Measurements from ENCODE around the gene MPDU1.
"Not testable (repeated sequence)": the region's sequence is repeated elsewhere in the genome, so short reads cannot be mapped to it uniquely, and the experiment has no call there.

Gene MPDU1

DNA sequence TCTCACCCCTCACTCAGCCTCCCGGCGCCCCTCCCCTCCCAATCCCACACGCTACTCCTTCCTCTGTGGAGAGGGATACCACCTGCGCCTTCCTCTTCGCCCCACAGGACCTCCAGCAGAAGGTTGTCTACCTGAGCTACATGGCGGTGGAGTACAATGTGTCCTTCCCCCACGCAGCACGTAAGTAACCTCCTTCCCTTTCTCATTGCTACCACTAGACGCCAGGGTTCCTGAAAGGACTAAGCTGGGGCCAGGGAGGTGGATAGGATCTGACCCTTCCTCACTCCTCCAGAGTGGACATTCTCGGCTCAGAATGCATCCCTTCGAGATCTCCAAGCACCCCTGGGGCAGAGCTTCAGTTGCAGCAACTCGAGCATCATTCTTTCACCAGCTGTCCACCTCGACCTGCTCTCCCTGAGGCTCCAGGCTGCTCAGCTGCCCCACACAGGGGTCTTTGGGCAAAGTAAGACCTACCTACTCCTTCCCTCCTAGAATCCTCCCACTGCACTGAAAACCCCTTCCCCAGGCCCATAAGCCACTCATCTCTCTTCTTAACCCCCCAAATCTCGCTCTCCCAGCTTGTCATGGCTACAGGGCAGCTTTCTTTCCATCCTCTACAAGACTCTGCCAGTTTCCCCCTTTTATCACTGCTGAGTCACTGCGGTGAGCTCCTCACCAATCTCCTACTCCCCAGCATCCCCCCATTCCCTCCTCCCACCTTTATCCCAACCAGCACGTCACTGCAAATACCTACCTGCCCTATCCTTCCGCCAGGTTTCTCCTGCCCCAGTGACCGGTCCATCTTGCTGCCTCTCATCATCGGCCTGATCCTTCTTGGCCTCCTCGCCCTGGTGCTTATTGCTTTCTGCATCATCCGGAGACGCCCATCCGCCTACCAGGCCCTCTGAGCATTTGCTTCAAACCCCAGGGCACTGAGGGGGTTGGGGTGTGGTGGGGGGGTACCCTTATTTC, 2.8 kb upstream of the MPDU1 start:
- no peak for DNase-seq (ENCODE audit: low read depth)

- DNase-seq (ENCODE audit: low read depth), result no peak
Observed at GRCh38 chr17:7582396-7583252, 1.0 kb upstream of the MPDU1 start.

GRCh38 chr17:7586673-7587419, 3.2 kb downstream of the MPDU1 start:
- DNase-seq (ENCODE audit: low read depth), result no peak

DNA sequence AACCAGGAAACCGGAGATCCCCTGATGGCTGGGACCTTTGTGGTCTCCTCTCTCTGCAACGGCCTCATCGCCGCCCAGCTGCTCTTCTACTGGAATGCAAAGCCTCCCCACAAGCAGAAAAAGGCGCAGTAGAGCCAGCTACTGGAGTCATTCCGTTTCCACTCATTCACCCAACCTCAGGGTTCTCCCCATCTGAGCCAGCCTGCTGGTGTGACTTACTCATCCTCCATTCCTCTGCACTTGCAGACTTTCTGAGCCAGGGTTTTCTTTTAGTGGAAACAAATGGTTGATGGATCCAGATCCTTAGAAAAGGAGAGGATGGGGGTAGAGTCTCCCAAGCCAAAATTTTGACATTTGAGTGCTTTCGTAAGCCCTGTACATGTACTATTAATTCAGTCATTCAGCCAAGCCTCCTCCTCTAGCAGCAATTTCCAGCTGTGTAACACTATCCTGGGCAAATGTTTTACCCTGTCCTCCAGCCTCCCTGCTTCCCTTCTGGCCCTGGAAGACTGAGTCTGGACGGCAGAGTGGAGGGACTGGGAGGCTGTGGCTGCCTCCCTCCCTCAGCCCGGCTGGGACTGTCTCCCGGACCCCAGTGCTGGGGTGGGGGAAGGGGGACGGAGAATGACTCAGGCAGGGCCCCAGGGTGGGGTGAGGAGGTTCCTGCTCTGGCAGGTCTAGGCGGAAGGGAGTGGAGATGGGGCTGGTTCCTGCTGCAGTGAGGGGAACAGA, 3.9 kb downstream of the MPDU1 start:
- DNase-seq (ENCODE audit: low read depth), result no peak

DNA sequence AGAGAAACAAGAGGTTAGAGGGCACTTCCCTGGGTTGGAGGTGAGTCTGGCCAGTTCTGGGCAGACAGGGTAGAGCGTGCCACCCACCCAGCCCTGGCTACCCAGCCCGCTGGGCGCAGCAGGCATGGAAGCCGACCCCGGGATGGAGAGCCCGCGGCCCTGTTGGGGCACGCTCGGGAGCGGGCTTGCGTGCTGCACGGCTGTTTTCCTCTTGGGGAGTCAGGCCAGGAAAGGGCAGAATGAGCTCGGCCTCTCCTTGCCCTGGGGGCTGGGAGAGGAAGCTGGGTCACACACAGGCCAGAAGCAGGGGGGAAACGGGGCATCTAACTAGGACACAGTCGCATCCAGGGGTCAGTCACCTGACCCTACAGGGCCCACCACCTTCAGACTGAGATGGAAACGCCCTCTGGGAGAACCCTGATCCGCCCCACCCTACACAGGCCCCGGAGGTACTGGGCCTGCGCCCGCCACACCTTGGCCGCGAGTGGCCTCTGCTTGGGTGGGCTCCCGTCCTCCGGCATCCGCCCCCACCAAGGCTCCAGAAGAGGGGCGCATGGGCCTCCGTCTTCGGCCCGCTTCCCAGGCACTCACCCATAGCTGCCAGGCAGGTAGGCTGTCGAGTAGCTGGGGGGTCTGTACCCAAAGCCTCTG, 5.0 kb downstream of the MPDU1 start:
- DNase-seq (ENCODE audit: low read depth), result no peak

- DNase-seq (ENCODE audit: low read depth), result peak; percentile 51
Observed at GRCh38 chr17:7589204-7589868, 5.7 kb downstream of the MPDU1 start.

DNA sequence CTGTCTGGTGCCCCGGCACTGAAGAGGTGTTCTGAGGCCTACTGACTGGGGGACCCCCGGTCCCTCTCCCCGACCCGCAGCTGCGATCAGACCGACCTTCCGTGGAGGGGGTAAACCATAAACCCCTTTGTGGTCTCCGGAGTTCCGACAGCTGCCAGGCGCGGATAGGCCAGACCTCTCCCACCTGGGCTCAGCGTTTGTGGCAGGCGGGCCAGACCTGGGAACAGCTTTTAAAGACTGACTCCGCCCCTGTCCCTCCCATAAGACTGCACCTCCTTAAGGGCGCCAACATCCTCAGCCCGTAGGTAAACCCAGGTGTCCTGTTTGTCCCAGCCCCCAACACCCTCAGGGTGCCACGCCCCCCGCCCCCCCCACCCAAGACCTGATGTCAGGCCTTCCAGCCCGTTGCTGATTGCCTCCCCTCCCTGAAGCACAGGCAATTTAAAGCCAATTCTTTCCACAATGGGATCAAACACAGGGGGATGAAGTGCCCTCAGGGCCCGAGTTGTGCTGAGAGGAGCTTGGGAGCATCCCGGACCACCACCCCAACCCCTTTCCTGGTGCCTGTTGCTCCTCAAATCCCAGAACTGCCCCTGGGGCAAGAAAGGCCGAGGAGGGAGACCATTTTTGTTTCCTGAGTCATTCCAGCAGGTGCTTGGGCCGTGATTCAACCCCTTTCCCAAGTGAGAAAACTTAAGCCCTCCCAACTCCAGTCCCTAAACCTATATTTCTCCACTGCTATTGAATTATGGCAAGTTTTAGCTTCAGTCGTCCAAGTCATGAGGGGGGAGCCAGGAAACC, 6.4 kb downstream of the MPDU1 start, which contains the start of gene SOX15:
TSS of gene SOX15 (minus strand) at position 204 of the 801 bp plus-strand sequence. CDS start 418 bp downstream, outside the sequence.
- DNase-seq (ENCODE audit: low read depth), result no peak

DNA sequence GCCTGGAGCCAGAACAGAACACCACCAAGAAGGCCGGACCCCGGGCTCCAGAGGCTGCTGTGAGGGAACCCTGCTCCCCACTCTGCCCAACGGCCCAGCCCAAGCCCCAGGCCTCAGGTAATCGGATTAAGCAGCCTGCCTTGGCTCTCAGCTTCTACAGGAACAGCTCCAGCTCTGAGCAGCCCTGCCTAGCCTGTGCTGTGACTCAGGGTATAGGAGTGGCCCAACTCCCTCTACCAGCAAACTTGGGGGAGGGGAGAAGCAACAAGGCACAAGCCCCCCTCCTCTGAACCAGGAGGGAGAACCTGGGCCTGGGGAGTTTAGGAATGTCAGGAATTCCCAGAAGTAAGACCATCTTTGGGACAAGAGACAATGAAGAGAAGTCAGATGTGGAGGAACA, 7.1 kb downstream of the MPDU1 start:
- no peak for DNase-seq (ENCODE audit: low read depth)

GRCh38 chr17:7591596-7591995, 7.9 kb downstream of the MPDU1 start:
- DNase-seq (ENCODE audit: low read depth), result no peak

- DNase-seq (ENCODE audit: low read depth), result no peak
Observed at GRCh38 chr17:7592422-7593021, 8.9 kb downstream of the MPDU1 start.

- DNase-seq (ENCODE audit: low read depth), result no peak
Observed at GRCh38 chr17:7593296-7593695, 9.6 kb downstream of the MPDU1 start.

- DNase-seq (ENCODE audit: low read depth), result not testable (repeated sequence)
Observed at GRCh38 chr17:7597561-7597960, 13.9 kb downstream of the MPDU1 start.

DNA sequence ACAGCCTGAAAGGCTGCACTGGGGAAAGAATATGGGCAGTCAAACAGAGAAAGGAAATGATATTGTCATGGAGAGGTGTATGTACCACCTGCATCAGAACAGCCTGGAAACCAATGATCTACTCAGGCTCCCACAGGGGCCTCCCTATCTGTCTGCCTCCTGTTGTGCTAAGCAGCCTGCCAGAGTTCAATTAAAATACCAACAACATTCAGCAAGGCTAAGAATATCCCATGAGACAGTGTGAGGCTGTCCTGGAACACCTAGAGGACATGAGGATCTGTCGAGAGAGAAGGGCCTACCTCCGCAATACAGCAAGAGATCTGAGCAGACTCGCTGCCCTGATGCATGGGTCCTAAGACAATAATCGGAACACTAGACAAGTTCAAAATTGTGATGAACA, 22.6 kb downstream of the MPDU1 start:
- DNase-seq (ENCODE audit: low read depth), result no peak

DNA sequence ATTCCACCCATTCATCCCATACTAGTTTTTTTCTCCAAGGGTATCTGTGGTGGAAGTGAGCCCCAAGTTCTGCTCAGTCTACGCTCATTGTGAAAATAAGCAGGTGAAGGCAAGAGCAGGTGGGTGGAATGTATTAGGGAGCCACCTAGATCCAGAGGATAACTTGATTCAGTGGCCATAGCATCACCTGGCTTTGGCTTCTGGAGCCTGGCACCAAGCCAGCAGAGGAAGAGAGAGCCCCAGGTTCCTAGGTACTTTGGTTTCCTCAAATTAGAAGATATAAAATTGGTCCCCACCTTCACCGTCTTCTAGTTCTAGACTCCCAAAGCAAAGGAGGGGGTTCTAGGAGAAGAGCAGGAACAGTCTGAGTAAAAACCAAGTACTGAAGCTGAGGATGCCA, 27.0 kb downstream of the MPDU1 start:
- DNase-seq (ENCODE audit: low read depth), result no peak

GRCh38 chr17:7611635-7612293, 28.1 kb downstream of the MPDU1 start:
- no peak for DNase-seq (ENCODE audit: low read depth)

DNA sequence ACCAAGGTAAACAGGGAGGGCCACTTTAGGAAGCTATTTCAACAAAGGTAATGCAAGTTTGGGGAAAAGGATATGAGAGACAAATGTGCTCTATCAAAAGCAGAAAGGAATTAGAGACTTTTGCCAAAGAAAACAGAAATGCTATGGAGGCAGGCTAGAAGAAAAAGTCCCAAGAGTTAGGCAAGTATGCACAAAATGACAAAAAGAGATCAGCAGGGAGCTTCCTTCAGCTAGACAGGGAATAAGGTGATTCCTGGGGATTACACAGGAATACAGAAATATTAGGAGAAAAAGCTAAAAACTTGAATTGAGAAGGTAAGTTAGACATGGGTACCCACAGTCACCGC, 28.6 kb downstream of the MPDU1 start:
- no peak for DNase-seq (ENCODE audit: low read depth)

DNA sequence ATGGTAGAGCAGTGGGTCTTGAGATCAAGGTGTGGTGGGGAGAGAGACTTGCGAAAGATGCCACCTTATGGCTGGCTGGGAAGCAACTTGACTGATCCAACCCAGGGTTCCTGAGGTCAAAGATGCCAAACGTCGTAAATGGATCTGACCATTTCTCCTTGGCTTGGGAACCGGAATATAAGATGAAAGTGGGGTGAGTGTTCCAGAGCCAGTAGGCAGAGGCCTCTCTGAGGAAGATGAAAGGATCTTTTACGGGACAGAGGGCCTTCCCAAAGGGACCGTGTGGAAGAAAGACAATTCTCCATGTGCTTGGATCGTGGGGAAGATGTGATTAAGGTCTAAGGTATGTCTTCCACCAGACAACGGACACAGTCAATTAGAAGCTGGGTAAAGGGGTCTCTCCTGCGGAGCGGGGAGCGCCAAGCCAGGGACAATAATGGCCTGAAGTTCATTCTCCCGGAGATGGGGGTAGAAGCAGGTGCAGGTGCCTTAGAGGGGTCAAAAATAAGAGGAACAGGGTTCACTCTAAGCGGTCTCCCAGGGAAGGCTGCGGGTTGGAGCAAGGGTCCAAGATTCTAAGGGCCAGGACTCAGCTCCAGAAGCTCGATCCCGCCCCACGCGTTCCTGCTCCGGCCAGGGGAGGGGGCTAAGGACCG, 30.2 kb downstream of the MPDU1 start:
- no peak for DNase-seq (ENCODE audit: low read depth)
